Transverse colon (tissue), 4 donors: Measurements from ENCODE around the gene LRRC10B. TPM values are rescaled to one million over a fixed set of nuclear protein-coding genes. Genes with fewer than 3 reads are reported as not detected.
A peak's percentile ranks its signal among the peaks of the same experiment; 100 is the strongest.

ENCODE experiments used
- DNase-seq: peaks from one replicate; pipeline ENCODE4 v3.0.0-alpha.2; 2019
- H3K27ac ChIP-seq, 4 donors: fragments of 200-600 bp; sonication (generic); 2 replicates each; pipeline ENCODE4 v1.5.1; 2016 to 2018; ENCODE audit warnings: inconsistent platforms in 4 of 4
- H3K27me3 ChIP-seq: fragments of 200-600 bp; sonication (generic); 2 replicates; pipeline ENCODE4 v1.5.1; 2017; ENCODE audit warnings: inconsistent platforms
- H3K36me3 ChIP-seq, 4 donors: fragments of 200-600 bp; sonication (generic); 2 replicates each; pipeline ENCODE4 v1.5.1; 2017 to 2019; ENCODE audit warnings: inconsistent platforms in 4 of 4
- H3K4me1 ChIP-seq, 4 donors: fragments of 200-600 bp; sonication (generic); 2 replicates each; pipeline ENCODE4 v1.5.1; 2017 to 2020; ENCODE audit warnings: inconsistent platforms in 4 of 4
- H3K4me3 ChIP-seq, 4 donors: fragments of 200-600 bp; sonication (generic); 1 replicate in 1 of 4; 2 replicates in 3 of 4; pipeline versions ENCODE4 v1.5.1 to v1.6.1; 2017 to 2019; ENCODE audit warnings: inconsistent platforms in 4 of 4
- H3K9me3 ChIP-seq, 2 donors: fragments of 200-600 bp; sonication (generic); 2 replicates each; pipeline ENCODE4 v1.5.1; 2017 to 2019; ENCODE audit warnings: inconsistent platforms in 2 of 2
- CTCF ChIP-seq, 5 experiments: fragments of 200-600 bp in 3 of 5; fragments of 450-650 bp in 2 of 5; sonication (generic) in 3 of 5; IDR thresholded peaks; 1 replicate in 2 of 5; 2 replicates in 3 of 5; pipeline ENCODE4 v1.5.1; 2016 to 2017; ENCODE audit warnings: antibody characterized with exemption in 5 of 5, inconsistent platforms in 3 of 5, mild to moderate bottlenecking in 2 of 5, moderate library complexity in 1 of 5
- EP300 ChIP-seq: sonication (generic); formaldehyde crosslinking; IDR thresholded peaks from one replicate; pipeline ENCODE4 v1.6.1; 2017; ENCODE audit warnings: antibody characterized with exemption, low read depth
- POLR2A ChIP-seq: fragments of 450-650 bp; IDR thresholded peaks from one replicate; pipeline ENCODE4 v1.6.1; 2016; ENCODE audit warnings: antibody characterized with exemption, mild to moderate bottlenecking, moderate library complexity
- POLR2AphosphoS5 ChIP-seq, 3 donors: sonication (generic); formaldehyde crosslinking; IDR thresholded peaks; one replicate each; pipeline ENCODE4 v1.6.1; 2016; ENCODE audit warnings: antibody characterized with exemption in 3 of 3
- WGBS, 2 donors: methylation state at CpG; one replicate each; pipeline ENCODE4 v1.1.5; 2018; ENCODE audit warnings: low coverage in 1 of 2; 5-methylcytosine and 5-hydroxymethylcytosine counted together
- in situ Hi-C, 4 donors: fragments of 200-750 bp; cut with MboI; loops; one replicate each; pipeline versions ENCODE4 v1.15.0 to v1.15.1; 2017; ENCODE audit warnings: low sequenced_read_pairs in 3 of 4, low pct_ligation_motif_present in 1 of 4, low pct_unique_long_range_greater_than_20kb in 1 of 4
- intact Hi-C: fragments of 100-400 bp; cut with DNase I; formaldehyde crosslinking; loops from one replicate; pipeline ENCODE4 v1.15.1; 2023; ENCODE audit warnings: low total_unique reads
- total RNA-seq, 4 donors: library from RNA; depleted of rRNA; stranded (reverse); fragments of >200 nt; gene quantifications; one replicate each; pipeline ENCODE4 v1.1.0, GENCODE V29; 2016

LRRC10B gene
- total RNA-seq, 4 donors from 2014 or later = 0.32 to 1.1 (median 0.60) TPM; not detected in 1

GRCh38 chr11:61474013-61474643 lies 34.4 kb upstream of the LRRC10B start:
- DNase-seq = no peak
- H3K27ac ChIP-seq = peak overlapping the region in 2 of 4 donors; percentile 34 to 62
- no peak overlapping the region for H3K4me3 ChIP-seq
- no peaks in the 10 kb centered on the region for H3K36me3 ChIP-seq
- no peaks in the 10 kb centered on the region for H3K9me3 ChIP-seq
- 76 to 93% methylated on average over 3 to 6 of the region's 6 CpGs for WGBS, 2 donors
- H3K27me3 ChIP-seq = no peaks in the 10 kb centered on the region
- peaks cover 5 to 34% (median 14%) of the 10 kb centered on the region in 4 donors for H3K4me1 ChIP-seq
- intact Hi-C loops (no loop called here), in situ Hi-C loops (loop anchor here in 3 of 4 donors (10.0 kb wide), 2 partner anchors 51 to 161 kb away; no protein-coding TSS in a partner anchor)
- TF ChIP-seq POLR2A = no peak
- no peak for TF ChIP-seq POLR2AphosphoS5 (IDR thresholded peaks at IDR 0.05)
- no peak for TF ChIP-seq EP300
- no peak for TF ChIP-seq CTCF (IDR thresholded peaks at IDR 0.05)

GRCh38 chr11:61475433-61475832 lies 33.1 kb upstream of the LRRC10B start:
- no peaks in the 10 kb centered on the region for H3K27me3 ChIP-seq
- in situ Hi-C loops (loop anchor here in 3 of 4 donors (10.0 kb wide), 2 partner anchors 49 to 159 kb away; no protein-coding TSS in a partner anchor), intact Hi-C loops (no loop called here)
- DNase-seq = no peak
- 85 to 100% methylated on average over 1 of the region's 1 CpG for WGBS, 2 donors
- H3K4me1 ChIP-seq = peaks cover 5 to 34% (median 14%) of the 10 kb centered on the region in 4 donors
- H3K36me3 ChIP-seq = no peaks in the 10 kb centered on the region
- H3K27ac ChIP-seq = no peak overlapping the region
- no peak overlapping the region for H3K4me3 ChIP-seq
- H3K9me3 ChIP-seq = no peaks in the 10 kb centered on the region
- TF ChIP-seq POLR2AphosphoS5 (IDR thresholded peaks at IDR 0.05) (no peak), CTCF (IDR thresholded peaks at IDR 0.05) (no peak), POLR2A (no peak), EP300 (no peak)

GRCh38 chr11:61476371-61476770 lies 32.2 kb upstream of the LRRC10B start:
- WGBS, 2 donors = 96% methylated on average over 3 of the region's 3 CpGs; no CpG with 5 or more reads in 1 of the 2 donors
- intact Hi-C loops = loop anchor here (1.0 kb wide), 1 partner anchor 41 kb away; no protein-coding TSS in a partner anchor
- H3K4me1 ChIP-seq = peaks cover 5 to 41% (median 14%) of the 10 kb centered on the region in 4 donors
- no peaks in the 10 kb centered on the region for H3K36me3 ChIP-seq
- in situ Hi-C loops = loop anchor here in 3 of 4 donors (10.0 kb wide), 2 partner anchors 48 to 158 kb away; no protein-coding TSS in a partner anchor
- no peaks in the 10 kb centered on the region for H3K9me3 ChIP-seq
- H3K27ac ChIP-seq = no peak overlapping the region
- DNase-seq = no peak
- H3K27me3 ChIP-seq = no peaks in the 10 kb centered on the region
- no peak overlapping the region for H3K4me3 ChIP-seq
- TF ChIP-seq POLR2A (no peak), EP300 (no peak), CTCF (IDR thresholded peaks at IDR 0.05) (no peak), POLR2AphosphoS5 (IDR thresholded peaks at IDR 0.05) (no peak)

- Histone ChIP-seq H3K27ac (no peak overlapping the region), H3K9me3 (no peaks in the 10 kb centered on the region), H3K36me3 (no peaks in the 10 kb centered on the region), H3K27me3 (no peaks in the 10 kb centered on the region), H3K4me3 (no peak overlapping the region), H3K4me1 (peaks cover 5 to 39% (median 14%) of the 10 kb centered on the region in 4 donors)
- 41% methylated on average over 8 of the region's 8 CpGs; no CpG with 5 or more reads in 1 of the 2 donors for WGBS, 2 donors
- in situ Hi-C loops = loop anchor here in 3 of 4 donors (10.0 kb wide), 2 partner anchors 48 to 158 kb away; no protein-coding TSS in a partner anchor
- no peak for DNase-seq
- intact Hi-C loops = no loop called here
- no peak for TF ChIP-seq POLR2AphosphoS5 (IDR thresholded peaks at IDR 0.05)
- no peak for TF ChIP-seq POLR2A
- TF ChIP-seq CTCF (IDR thresholded peaks at IDR 0.05) = no peak
- TF ChIP-seq EP300 = no peak
Observed at GRCh38 chr11:61477126-61477525, 31.4 kb upstream of the LRRC10B start.
